GM19455 (cell line): ENCODE measurements around the gene CRIP2.

Experiments used
- ATAC-seq: cut with Tn5 transposase; IDR thresholded peaks from one replicate; pipeline ENCODE4 v1.9.1; 2021; ENCODE audit not compliant: unreplicated experiment

CRIP2 gene, protein sequence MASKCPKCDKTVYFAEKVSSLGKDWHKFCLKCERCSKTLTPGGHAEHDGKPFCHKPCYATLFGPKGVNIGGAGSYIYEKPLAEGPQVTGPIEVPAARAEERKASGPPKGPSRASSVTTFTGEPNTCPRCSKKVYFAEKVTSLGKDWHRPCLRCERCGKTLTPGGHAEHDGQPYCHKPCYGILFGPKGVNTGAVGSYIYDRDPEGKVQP

DNA sequence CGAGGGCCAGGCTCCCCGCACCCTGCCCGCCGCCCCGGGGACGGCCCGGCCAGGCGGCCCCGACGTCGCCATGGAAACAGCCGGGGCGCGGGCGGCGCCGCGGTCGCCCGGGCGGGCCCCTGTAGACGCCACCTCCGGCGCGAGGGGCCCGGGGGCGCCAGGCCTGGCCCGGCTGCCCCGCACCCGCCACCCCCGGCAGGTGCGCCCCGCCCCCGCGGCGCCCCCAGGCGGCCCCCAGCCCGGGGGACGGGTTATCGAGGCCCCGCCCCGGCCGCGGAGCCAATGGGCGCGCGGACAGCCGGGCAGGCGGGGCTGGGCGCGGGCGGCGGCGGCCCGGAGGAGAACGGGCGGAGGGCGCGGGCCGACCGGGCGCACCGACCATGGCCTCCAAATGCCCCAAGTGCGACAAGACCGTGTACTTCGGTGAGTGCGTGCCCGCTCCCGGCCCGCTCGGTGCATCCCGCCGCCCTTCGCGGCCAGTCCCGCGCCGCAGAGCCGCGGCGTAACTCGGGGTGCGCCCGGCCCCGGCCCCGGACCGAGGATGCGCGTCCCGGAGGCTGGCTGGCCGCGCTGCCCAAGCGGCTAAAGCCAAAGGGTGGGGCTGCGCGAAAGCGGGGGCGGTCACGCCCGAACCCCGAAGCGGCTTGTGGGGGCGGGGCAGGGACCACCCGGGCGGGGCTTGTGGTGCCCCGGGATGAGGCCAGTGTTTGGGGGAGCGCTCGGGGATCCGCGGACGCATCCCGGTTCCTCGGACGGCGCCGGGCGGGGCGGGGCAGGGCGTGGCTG is at the start of gene CRIP2:
Gene CRIP2, plus strand, starts transcription at position 339 of the 786 bp plus-strand sequence. Its CDS starts 42 bp downstream, at position 381.
- ATAC-seq: peak; percentile 49

DNA sequence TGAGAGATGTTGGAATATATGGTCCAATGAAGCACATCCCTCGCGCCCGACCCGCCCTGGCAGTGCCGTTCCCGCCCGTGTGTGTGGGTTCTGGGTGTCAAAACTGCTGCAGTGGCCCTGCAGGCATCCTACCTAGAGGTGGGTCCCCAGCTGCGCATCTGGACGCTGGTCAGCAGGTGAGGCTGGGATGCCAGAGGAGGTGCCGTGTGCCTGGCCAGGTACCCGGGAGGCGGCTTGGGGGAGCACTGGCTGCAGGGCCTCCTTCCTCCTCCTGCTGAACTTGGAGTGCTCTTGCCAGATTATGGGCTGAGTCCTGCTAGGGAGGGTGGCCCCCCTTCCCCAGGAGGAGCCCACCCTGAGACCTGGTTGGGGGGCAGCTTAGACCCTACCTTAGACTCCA is 49.8 kb upstream of the CRIP2 start:
- no peak for ATAC-seq

DNA sequence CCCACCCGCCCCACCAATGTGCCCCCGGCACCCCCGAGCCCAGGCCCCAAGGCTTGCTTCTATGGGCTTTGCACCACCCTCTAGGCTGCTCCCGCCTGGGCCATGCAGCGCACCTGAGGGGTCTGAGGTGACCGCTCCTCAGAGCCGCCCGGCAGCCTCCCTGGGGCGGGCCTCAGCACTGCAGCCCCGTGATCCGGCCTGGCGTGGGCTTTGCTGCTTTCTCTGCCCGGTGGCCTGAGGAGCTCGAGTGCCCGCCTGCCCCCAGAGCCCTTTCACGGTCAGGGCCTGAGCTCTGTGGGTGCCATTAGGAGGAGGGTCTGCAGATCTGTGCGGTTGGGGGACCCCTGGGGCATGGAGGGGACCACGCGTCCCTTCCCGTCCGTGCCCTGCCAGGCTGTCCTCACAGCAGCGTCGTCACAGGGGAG is 48.8 kb upstream of the CRIP2 start:
- no peak for ATAC-seq

DNA sequence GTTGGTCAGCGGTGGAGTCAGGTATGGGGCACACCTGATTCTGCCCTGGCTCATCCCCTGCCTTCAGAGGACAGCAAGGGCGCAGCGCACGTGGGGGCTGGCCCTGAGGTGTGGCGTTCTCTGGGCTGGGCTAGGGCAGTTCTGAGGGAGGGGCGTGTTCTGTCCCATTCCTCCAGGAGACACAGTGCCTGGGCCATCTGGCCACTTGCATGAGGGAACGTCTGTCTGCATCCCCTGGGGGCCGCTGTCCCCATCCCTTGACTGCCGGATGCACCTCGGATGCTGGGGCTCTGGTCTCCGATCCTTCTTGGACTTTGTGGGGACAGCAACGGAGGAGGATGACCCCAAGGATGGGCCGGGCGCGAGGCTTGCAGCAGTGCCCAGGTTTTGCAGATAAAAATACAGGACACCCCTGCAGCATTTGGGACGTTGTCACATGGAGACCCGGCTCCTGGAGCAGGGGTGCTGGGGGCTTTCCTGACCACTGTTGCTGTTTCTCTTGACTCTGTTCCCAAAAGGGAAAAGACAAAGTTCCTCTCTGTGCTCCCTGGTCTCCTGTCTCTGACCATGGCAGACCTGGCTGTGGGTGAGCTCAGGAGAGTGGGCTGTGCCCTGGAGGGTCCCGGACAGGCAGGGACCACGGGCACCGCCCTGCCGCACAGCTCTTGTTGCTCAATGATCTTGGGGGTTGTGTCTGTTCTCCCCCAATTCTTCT is 48.0 kb upstream of the CRIP2 start:
- ATAC-seq: no peak

DNA sequence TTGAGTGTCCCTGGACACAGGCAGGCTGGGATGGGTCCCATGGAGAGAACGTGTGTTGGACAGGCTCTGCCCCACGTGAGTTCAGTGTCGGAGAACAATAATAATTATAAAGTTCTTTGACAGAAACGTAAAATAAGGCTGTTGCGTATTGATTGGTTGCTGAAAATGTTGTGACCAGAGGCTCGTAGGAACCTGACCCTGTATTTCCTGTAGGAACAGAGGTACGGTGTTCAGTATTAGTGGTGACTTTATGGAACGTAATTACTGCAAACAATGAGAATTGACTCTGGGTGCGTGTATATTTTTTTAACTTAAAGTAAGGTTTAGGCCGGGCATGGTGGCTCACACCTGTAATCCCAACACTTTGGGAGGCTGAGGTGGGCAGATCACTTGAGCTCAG is 47.2 kb upstream of the CRIP2 start:
- no peak for ATAC-seq

DNA sequence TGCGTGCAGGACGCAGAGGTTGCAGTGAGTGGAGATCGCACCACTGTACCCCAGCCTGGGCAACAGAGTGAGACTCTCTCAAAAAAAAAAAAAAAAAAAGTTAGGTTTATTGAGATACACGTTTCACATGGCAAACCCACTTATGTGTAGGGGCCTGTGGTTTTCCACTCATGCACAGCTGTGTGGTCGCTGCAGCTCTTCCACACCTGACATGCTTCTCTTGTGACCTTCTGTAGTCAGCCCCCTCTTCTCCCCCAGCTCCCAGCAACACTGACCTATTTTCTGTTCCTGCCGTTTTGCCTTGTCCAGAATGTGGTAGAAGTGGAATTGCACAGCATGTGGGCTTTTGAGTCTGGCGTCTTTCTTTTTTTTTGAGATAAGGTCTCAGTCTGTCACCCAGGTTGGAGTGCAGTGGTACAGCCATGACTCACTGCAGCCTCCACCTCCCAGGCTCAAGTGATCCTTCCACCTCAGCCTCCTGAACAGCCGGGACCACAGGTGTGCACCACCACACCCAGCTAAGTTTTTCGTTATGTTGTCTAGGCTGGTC is 46.6 kb upstream of the CRIP2 start:
- ATAC-seq: no peak

DNA sequence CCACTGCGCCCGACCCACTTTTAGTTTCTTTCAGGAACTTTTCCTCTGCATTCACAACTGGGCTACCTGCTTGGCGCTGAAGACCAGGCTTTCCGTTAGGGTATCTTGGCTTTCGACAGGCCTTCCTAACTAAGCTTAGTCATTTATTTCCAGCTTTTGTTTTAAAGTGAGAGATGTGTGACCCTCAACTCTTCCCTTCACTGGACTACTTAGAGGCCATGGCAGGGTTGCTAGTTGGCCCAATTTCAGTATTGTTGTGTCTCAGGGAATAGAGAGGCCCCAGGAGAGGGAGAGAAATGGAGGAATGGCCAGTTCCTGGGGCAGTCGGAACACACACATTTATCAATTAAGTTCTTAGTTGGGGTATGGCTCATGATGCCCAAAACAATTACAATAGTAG is 44.6 kb upstream of the CRIP2 start:
- no peak for ATAC-seq

DNA sequence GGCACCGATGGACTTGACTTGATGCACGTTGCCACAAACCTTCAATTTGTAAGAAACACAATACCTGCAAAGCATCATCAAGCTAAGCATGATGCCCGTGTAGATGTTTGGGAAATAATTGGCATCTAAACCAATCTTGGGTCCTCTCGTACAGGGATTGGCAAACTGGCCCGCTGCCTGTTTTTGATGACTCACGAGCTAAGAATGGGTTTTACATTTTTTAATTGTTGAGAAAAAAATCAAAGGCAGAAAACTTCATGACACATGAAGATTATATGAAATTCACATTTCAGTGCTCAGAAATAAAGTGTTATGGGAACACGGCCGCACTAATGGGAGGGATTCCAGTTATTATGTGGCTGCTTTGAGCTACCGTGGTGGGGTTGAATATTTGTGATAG is 44.1 kb upstream of the CRIP2 start:
- no peak for ATAC-seq

DNA sequence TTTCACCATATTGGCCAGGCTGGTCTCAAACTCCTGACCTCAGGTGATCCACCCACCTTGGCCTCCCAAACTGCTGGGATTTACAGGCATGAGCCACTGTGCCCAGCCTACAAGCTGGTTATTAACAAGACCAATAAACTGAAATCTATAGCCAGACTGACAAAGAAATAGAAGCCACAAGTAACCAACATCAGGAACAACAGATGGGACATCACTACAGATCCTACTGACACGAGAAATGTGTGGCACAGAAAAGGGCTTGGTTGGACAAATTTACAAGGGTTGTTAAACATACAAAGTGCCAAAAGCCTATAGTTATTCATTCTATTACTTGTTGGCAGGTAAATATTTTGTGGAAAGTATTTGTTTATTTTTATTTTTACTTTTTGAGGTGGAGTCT is 43.4 kb upstream of the CRIP2 start:
- no peak for ATAC-seq

DNA sequence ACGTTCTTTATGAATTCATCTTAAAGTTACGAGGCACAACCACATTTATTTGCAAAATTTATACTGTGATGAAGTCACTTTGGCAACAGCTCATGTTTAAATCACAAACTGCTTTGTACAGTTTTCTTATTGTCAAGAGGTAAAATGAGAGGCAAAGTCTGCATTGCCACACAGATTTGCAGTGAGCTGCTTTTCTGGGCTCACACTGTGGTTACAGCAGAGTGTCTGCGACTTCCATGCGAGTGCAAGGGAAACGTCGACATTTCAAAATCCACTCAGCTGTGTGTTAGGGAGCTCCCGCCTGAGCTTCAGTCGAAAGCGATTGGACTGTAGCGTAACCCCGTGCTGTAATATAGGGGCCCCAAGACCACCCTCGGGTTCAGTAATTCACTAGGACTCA is 42.0 kb upstream of the CRIP2 start:
- no peak for ATAC-seq

DNA sequence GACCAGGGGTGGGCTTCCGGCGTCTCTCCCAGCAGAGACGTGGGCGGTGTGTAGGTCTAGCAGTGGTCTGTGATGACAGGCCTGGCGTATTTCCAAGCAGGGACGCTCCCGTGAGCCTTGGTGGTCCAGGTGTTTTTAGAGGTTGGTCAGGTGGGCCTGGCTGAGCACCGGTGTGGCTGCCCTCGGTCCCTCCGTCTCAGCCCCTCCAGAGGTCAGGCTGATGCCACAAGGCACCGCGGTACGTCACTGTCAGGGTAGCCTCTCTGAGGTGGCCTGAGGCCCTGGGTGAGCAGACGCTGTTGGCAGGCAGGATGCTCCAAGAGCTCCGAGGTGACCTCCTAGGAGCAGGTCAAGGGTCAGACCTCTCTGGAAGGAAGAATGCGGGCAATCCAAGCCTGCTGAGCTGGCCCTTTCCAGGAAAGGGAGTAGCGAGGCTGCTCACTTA is 41.4 kb upstream of the CRIP2 start:
- no peak for ATAC-seq

DNA sequence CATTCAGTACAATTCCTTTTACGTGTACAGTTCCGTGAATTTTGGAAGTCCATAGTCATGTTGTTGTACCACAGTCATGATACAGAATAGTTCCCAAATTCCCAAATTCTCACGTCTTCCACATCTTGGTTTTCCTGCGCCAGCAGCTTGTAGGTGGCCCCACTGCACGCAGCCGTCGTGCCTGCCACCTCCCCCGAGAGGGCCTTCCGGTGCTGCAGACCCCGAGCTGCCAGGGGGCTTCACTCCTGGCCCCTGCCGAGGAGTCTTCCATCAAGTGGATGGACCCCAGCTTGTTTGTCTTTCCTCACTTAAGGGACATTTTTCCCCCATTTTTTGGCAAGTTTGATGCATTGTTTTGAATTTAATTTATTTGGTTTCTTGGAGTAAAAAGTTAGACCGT is 38.2 kb upstream of the CRIP2 start:
- no peak for ATAC-seq

DNA sequence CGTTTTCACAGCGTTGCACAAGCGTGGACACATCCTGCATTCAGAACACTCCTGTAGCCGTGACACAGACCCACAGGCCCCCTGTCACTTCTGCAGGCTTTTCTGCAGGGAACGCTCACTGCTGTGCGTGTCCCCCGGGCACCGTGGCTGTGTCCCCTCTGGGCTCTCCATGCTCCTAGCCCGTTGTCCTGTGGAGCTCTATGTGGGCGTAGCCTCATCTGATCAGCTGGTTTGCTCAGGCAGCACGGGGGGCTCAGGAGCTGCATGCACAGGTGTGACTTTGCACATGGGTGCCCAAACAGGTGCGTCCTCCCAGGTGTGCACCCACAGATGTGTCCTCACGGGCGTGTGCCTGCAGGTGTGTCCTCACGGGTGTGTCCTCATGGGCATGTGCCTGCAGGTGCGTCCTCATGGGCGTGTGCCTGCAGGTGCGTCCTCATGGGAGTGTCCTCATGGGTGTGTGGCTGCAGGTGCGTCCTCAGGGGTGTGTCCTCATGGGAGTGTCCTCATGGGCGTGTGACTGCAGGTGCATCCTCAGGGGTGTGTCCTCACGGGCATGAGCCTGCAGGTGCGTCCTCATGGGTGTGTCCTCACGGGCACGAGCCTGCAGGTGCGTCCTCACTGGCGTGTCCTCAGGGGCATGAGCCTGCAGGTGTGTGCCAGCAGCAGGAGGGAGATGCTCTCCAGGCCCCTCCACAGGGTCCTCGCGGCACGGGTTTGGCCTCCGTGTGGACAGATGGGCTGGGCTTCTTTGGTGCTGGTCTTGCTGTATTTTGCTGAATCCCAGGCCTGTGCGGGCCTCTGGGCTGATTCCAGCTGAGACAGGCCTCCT is 37.5 kb upstream of the CRIP2 start:
- no peak for ATAC-seq

DNA sequence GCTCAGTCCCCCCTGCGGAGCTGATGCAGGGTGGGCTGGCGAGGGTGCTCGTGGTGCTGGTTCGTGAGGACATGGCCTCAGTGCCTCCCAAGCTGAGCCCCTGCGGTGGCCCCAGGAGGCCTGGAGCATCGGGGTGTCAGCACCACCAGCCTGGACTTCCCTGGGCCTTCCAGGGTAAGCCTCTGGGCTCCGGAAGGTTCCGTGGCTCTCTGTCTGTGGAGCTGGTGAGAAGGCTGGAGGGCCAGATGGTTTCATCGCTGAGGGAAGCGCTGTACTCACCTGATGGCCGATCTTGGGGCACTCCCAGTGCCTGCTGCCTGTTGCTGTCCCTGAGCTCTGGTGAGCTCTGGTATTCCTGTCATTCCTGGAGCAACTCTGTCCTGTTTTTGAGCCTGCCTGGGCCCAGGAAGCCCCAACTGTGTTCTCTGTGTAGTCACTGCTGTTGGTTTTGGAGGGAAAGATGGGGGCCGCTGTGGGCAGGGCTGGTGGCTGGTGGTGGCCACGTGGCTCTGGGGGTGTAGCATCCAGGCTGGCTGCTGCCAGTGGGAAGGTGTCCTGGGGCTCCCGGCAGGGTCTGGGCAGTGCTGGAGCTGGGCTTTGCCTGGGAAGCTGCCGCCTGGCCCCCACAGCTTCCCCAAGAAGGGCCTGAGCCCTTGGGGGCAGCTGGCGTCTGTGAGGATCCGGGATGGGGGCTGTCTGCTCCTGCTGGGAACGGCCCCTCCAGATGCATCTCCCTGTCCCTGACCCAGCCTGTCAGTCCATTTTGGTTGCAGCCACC is 36.7 kb upstream of the CRIP2 start:
- ATAC-seq: no peak

DNA sequence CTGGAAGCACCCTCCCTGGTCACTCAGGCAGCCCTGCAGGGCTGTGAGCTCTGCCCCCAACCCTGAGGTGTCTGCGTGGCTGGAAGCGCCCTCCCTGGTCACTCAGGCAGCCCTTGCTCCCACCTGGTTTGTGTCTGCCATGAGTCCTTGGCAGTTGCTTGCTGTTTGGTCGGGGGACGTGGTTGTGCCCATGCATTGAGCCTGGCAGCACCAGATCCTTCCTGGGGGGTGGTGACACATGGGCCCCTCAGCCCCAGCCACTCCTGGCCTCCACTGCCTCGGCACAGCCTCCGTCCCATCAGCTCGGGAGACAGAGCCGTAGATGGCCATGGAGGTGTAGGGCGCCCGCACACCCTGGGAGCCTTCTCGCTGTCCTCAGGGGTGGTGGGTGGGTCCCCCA is 35.4 kb upstream of the CRIP2 start:
- ATAC-seq: no peak

DNA sequence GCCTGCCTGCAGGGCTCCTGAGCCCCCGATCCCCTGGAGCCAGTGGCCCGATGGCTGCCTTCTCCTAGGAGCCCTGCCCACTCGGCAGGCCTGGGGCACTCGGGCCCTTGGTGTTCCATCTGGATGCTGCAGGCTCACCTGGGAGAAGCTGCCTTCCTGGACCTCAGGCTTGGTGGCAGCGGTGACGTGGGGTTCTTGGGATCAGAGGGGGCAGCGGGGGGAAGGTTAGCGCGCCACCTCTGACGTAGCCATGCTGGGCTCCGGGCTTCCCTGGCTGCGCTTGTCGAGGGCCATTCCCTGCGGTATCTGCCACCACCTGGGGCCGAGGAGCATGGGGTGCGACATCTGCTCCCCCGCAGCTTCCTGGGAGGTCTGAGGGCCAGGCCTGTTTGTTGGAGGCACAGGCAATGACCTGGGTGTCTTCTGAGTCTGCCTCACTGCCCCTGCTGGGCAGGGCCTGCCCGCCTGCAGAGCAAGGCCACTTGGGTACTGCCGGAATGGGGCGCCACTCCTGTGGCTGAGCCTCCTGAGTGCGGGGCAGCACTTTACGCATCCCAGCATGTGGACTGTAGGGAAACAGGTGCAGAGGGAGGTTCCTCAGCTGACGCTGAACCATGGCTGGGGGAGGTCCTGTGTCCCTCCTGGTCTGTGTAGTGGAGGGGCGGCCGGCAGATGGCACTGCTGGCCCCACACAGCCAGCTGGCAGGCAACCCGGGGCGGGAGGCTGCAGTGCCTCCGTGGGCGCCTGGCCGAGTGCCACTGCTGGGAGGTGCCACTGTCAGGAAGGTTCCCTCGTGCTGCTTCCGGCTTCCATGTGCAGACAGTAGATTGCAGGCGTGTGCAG is 34.7 kb upstream of the CRIP2 start:
- no peak for ATAC-seq

DNA sequence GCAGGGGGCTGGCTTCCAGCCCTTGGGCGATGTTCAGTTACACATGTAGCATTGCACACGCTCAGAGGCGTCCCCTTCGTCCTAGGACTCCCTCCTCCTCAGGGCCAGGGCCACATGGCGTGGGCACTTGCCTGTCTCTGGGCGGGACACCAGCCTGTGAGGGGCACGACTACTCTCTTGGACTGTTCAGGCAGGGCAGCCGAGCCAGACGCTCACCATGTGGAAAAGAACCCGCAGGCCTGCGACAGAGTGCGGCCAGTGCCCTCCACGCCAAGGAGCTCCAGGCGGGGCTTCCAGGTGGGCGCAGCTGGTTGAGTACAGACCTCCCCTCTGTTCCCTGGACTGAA is 34.1 kb upstream of the CRIP2 start:
- ATAC-seq: no peak

DNA sequence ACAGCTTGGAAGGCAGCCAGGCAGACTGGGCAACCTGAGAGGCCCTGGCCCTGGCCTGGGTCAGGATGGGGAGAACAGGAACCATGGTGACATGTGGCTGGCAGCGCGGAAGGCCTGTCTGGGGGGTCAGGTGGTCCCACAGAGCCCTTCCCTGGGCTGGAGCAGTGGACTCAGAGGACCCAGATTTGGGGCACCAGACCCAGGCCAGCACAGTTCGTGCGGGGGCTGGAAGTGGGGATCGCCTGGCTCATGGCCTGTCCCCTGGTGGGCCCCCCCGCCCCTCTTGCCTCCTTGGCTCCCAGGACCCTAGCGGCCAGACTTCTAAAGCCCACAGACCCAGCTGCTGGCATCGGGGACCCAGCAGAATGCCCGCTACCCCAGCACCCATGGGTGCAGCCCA is 33.6 kb upstream of the CRIP2 start:
- ATAC-seq: no peak

DNA sequence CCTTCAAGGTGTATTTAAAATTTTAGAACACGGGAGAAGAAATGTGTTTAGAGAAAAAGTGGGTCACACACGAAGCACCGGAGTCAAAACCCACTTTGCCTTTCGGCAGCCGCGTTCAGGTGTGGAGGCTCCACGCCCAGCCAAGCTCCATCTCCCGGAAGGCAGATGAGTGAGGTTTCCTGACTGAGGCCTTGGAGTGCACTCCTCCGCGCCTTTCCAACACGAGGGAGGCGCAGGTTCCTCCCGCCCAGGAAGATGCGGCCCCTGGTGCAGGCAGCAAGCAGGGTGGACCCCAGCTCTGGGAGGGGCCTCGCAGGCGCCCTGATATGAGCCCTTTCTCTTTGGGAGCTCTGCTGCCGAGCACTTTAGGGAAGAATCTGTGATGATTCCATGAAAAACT is 32.5 kb upstream of the CRIP2 start:
- ATAC-seq: no peak
